ENCODE results near the gene ELMO1. TPM values are rescaled to one million over a fixed set of nuclear protein-coding genes. Genes with fewer than 3 reads are reported as not detected.

ELMO1 gene
- total and polyA plus RNA-seq, 2 of the 13 experiments (the other 11 are each of a cell fraction or from before 2014, with no cell fraction given): 0.11 to 0.17 TPM

- TF ChIP-seq ATF4 (CRISPR knock-in tag; IDR thresholded peaks at IDR 0.05): peak in 1 of 2 experiments; percentile 18; a peak in 1 of 4 replicates
- 0 out of 2 replicates have a peak, but pooled peaks have one; percentile 23 for TF ChIP-seq SALL2 (CRISPR knock-in tag; IDR thresholded peaks at IDR 0.05)
- TF ChIP-seq SATB2 (CRISPR knock-in tag; IDR thresholded peaks at IDR 0.05): 0 out of 2 replicates have a peak, but pooled peaks have one; percentile 36
- no peak for TF ChIP-seq CREB1 (IDR thresholded peaks at IDR 0.05)
- TF ChIP-seq CREB1 (CRISPR knock-in tag; IDR thresholded peaks at IDR 0.05): 0 out of 2 replicates have a peak, but pooled peaks have one; percentile 45
- no peak for TF ChIP-seq XRCC5 (optimal IDR thresholded peaks at IDR 0.05; ENCODE audit: low read length)
- TF ChIP-seq ZNF101 (CRISPR knock-in tag; IDR thresholded peaks at IDR 0.05; ENCODE audit: borderline replicate concordance, low read depth): no peak
- peak; percentile 42 for TF ChIP-seq THAP11 (CRISPR knock-in tag; IDR thresholded peaks at IDR 0.05)
- TF ChIP-seq KAT8 (CRISPR knock-in tag; IDR thresholded peaks at IDR 0.05): peak; percentile 46; the same call in 1 of the 2 replicates
- TF ChIP-seq ZNF543 (CRISPR knock-in tag; IDR thresholded peaks at IDR 0.05): peak; percentile 77; the same call in 1 of the 2 replicates
- no peak for TF ChIP-seq MAFK (conservative IDR thresholded peaks at IDR 0.05 in 1 of 2, IDR thresholded peaks at IDR 0.05 in 1 of 2; ENCODE audit: low read length in 2 of 2)
- no peak for TF ChIP-seq PRDM4 (CRISPR knock-in tag; IDR thresholded peaks at IDR 0.05; ENCODE audit: borderline replicate concordance)
- no peak for TF ChIP-seq SOX6 (IDR thresholded peaks at IDR 0.05)
- TF ChIP-seq SOX6 (CRISPR knock-in tag; IDR thresholded peaks at IDR 0.05): peak; percentile 92
- no peak for TF ChIP-seq E2F1 (CRISPR knock-in tag; IDR thresholded peaks at IDR 0.05)
- TF ChIP-seq ZNF251 (CRISPR knock-in tag; IDR thresholded peaks at IDR 0.05): no peak
- TF ChIP-seq ZNF660 (CRISPR knock-in tag; IDR thresholded peaks at IDR 0.05; ENCODE audit: borderline replicate concordance, low read depth): no peak
- peak; percentile 79 for TF ChIP-seq ZNF503 (CRISPR knock-in tag; IDR thresholded peaks at IDR 0.05)
- TF ChIP-seq ZNF280D (CRISPR knock-in tag; IDR thresholded peaks at IDR 0.05): 0 out of 2 replicates have a peak, but pooled peaks have one; percentile 55
- TF ChIP-seq HDAC1 (CRISPR knock-in tag; IDR thresholded peaks at IDR 0.05): peak; percentile 81
Observed at GRCh38 chr7:36863901-36864701, 584.6 kb downstream of the ELMO1 start (continued).

All from HepG2 (cell line).